Heart right ventricle (tissue), 16 donors: ENCODE results near the gene ALDH3B2. TPM values are rescaled to one million over a fixed set of nuclear protein-coding genes. Genes with fewer than 3 reads are reported as not detected.

ENCODE experiments used
- ATAC-seq, 8 donors: fragments of 200-7000 bp; cut with Tn5 transposase; one replicate each; pipeline ENCODE4 v1.9.1; 2020; ENCODE audit warnings: mild to moderate bottlenecking in 8 of 8, moderate library complexity in 8 of 8, moderate number of reproducible peaks in 1 of 8
- DNase-seq, 2 donors: peaks; one replicate each; pipeline ENCODE4 v3.0.0-alpha.2; 2020
- H3K27ac ChIP-seq, 10 donors: fragments of 200-600 bp; sonication (generic) in 2 of 10; one replicate each; pipeline versions ENCODE4 v1.5.0 to v1.8.0; 2020 to 2022; ENCODE audit warnings: mild to moderate bottlenecking in 3 of 10
- H3K27me3 ChIP-seq, 7 donors: fragments of 200-600 bp; one replicate each; pipeline ENCODE4 v1.8.0; 2021 to 2022; ENCODE audit warnings: mild to moderate bottlenecking in 2 of 7
- H3K36me3 ChIP-seq, 9 donors: fragments of 200-600 bp; sonication (generic) in 1 of 9; one replicate each; pipeline versions ENCODE4 v1.5.0 to v1.8.0; 2020 to 2022; ENCODE audit warnings: mild to moderate bottlenecking in 2 of 9
- H3K4me1 ChIP-seq, 9 donors: fragments of 200-600 bp; sonication (generic) in 1 of 9; one replicate each; pipeline versions ENCODE4 v1.5.0 to v1.8.0; 2020 to 2022; ENCODE audit warnings: mild to moderate bottlenecking in 4 of 9
- H3K4me3 ChIP-seq, 10 donors: fragments of 200-600 bp; sonication (generic) in 2 of 10; one replicate each; pipeline versions ENCODE4 v1.5.0 to v1.8.0; 2020 to 2022; ENCODE audit warnings: mild to moderate bottlenecking in 7 of 10, moderate library complexity in 2 of 10
- H3K9me3 ChIP-seq, 11 donors: fragments of 200-600 bp in 10 of 11; sonication (generic) in 2 of 11; one replicate each; pipeline versions ENCODE4 v1.5.0 to v1.8.0; 2013 to 2022; ENCODE audit warnings: mild to moderate bottlenecking in 2 of 11, control low read depth in 1 of 11, moderate library complexity in 1 of 11
- WGBS, 2 donors: extraction: QIAGEN DNeasy Blood & Tissue Kit; methylation state at CpG; one replicate each; pipeline ENCODE4 v1.1.7; 2013; ENCODE audit warnings: inconsistent platforms in 1 of 2; 5-methylcytosine and 5-hydroxymethylcytosine counted together
- intact Hi-C, 10 donors: fragments of 100-400 bp; cut with DNase I; formaldehyde crosslinking; loops; one replicate each; pipeline versions ENCODE4 v1.11.1 to v1.14.2; 2022
- polyA plus RNA-seq, 2 donors: library from polyadenylated mRNA; stranded (reverse); fragments of 200-250 nt; gene quantifications; one replicate each; pipeline ENCODE4 v1.2.3, GENCODE V29; 2013
- total RNA-seq, 10 donors: library from RNA; stranded (reverse); fragmentation: NEBNext Ultra II Directional in 3 of 10; extraction: Animal tissue kit (Norgen Biotek cat#: 25700) in 3 of 10; gene quantifications; one replicate each; pipeline versions ENCODE4 v1.2.1 to v1.2.4, GENCODE V29; 2021 to 2023
- TF ChIP-seq, protein P1 (sequence below), 9 donors: fragments of 200-600 bp; sonication (generic) in 2 of 9; IDR thresholded peaks; one replicate each; pipeline versions ENCODE4 v1.5.0 to v1.8.0; 2021 to 2022; ENCODE audit warnings: antibody characterized with exemption in 9 of 9, mild to moderate bottlenecking in 5 of 9, moderate library complexity in 1 of 9
- donor health status: Arrhythmogenic right ventricular cardiomyopathy.
- donor health status: ischemic (EF 13 %, LVEDD 7.1; RV severe dilation, severe dysfunction).
- donor health status: healthy with polysubstance abuse.
- donor health status: DM: no; HTN: yes; CAD: no.
- donor health status: DM: no; HTN: no; CAD: no.
- donor health status: ischemic (EF 25% LVEDD 6.9; RV normal size, moderate dysfunction).
- donor health status: ischemic (EF 25% LVEDD 5.7; RV mildly dilated, moderate dysfunction).
- donor health status: healthy.
- donor health status: DM: yes; HTN: yes; CAD: no.
- donor health status: Ischemic cardiomyopathy.
- donor health status: ischemic (EF 35%, LVEDD 5.7; RV mildly dilated, moderate dysfunction).
- donor health status: nonischemic (EF 11% LVEDD 7.7; RV severe dilation, severe dysfunction).
- donor health status: DM: yes; HTN: yes; CAD: no.
- donor health status: PGD.
- donor health status: ischemic (EF 29% LVEDD 5.4; RV normal size, mild dysfunction).
- donor health status: nonischemic (EF 23%, LVEDD 6.1; RV moderate dilation, normal function).

ALDH3B2 gene
- total and polyA plus RNA-seq, 12 donors, result 0.03 TPM; not detected in 11

DNA sequence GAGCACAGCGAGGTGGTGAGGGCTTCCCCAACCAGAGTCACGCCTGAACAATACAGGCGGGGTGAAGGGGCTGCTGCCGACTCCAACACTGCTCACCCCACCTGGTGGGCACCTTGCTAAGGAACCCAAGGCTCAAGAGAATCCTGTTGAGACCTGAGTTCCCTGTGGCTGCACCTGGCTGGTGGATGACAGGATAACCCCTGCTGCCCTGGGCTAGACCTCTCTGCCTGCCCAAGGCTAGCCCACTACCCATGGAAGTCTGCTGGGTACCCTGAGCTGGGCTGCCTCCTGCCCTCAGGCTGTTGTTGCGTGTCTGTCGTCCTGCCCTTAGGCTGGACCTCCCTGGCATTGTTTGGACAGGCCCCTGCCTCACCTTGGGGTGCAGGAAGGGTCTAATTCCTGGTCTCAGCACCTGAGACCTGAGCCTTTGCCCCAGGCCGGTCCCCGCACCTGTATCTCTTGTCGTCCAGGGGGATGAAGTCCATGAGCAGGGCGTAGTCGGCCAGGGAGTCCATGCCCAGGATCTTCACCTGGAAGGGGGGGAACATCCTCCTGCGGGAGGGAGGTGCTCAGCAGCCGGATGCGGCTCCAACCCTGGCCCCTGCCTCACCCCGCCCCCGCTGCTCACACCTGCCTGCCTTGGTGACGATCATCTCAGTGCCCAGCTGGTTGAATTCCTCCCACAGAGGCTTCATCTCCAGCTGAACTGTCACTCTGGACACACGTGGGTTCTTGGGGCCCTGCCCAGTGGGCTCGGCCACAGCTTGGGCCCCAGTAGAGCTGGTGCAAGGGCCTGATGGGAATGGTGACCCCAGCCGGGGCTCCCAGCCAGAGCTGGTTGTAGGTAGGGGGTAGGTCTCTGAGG is 39.8 kb downstream of the ALDH3B2 start:
- intact Hi-C loops, result loop anchor here in 1 of 10 donors (10.0 kb wide), 1 partner anchor 170 kb away; no protein-coding TSS in a partner anchor
- DNase-seq, result peak in 1 of 2 donors; percentile 8

DNA sequence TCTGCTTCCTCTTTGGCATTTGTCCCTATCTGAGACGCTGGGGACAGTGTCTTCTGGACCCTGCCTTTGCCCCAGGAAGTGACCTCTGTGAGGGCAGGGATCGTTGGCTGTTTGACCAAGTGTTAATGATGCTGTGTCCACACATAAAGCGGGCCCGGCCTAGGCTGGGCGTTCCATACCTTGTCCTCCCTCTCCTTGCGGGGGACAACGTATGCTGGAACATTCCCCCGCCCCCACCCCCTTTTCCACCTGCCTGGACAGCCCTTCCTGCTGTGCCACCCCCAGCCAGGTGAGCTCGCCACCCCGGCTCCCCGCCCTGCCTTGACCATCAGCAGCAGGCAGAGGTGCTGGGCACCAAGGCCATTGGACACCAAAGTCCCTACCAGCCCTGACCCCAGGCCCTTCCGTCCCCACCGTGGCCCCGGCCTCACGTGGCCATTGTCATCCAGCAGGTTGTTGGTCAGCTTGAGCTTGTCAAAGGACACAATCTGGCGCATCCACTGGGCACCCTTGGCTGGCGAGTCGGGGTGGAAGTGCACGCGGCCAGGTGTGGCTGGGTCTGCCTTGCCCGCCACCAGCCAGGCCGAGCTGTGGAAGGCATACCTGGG is 40.6 kb downstream of the ALDH3B2 start:
- Histone ChIP-seq H3K4me3 (no peak overlapping the region), H3K9me3 (no peaks in the 10 kb centered on the region), H3K36me3 (no peaks in the 10 kb centered on the region), H3K27ac (no peak overlapping the region), H3K27me3 (peaks cover 0 to 3% (median 0%) of the 10 kb centered on the region in 7 donors), H3K4me1 (peaks cover 0 to 20% (median 14%) of the 10 kb centered on the region in 9 donors)
- 83 to 85% methylated on average over 22 of the region's 22 CpGs for WGBS, 2 donors
- TF ChIP-seq, protein P1, sequence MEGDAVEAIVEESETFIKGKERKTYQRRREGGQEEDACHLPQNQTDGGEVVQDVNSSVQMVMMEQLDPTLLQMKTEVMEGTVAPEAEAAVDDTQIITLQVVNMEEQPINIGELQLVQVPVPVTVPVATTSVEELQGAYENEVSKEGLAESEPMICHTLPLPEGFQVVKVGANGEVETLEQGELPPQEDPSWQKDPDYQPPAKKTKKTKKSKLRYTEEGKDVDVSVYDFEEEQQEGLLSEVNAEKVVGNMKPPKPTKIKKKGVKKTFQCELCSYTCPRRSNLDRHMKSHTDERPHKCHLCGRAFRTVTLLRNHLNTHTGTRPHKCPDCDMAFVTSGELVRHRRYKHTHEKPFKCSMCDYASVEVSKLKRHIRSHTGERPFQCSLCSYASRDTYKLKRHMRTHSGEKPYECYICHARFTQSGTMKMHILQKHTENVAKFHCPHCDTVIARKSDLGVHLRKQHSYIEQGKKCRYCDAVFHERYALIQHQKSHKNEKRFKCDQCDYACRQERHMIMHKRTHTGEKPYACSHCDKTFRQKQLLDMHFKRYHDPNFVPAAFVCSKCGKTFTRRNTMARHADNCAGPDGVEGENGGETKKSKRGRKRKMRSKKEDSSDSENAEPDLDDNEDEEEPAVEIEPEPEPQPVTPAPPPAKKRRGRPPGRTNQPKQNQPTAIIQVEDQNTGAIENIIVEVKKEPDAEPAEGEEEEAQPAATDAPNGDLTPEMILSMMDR (IDR thresholded peaks at IDR 0.05), result no peak
- DNase-seq, result peak in 1 of 2 donors; percentile 9
- intact Hi-C loops, result loop anchor here in 1 of 10 donors (10.0 kb wide), 1 partner anchor 171 kb away; no protein-coding TSS in a partner anchor
- ATAC-seq, result no peak

More for the DNA sequence above, 39.8 kb downstream of the ALDH3B2 start:
- Histone ChIP-seq H3K4me3 (no peak overlapping the region), H3K36me3 (no peaks in the 10 kb centered on the region), H3K9me3 (no peaks in the 10 kb centered on the region), H3K27ac (no peak overlapping the region), H3K4me1 (peaks cover 0 to 13% (median 7%) of the 10 kb centered on the region in 9 donors), H3K27me3 (peaks cover 0 to 10% (median 6%) of the 10 kb centered on the region in 7 donors)
- WGBS, 2 donors, result 80 to 82% methylated on average over 20 of the region's 20 CpGs
- TF ChIP-seq, protein P1 (IDR thresholded peaks at IDR 0.05), result no peak
- no peak for ATAC-seq

DNA sequence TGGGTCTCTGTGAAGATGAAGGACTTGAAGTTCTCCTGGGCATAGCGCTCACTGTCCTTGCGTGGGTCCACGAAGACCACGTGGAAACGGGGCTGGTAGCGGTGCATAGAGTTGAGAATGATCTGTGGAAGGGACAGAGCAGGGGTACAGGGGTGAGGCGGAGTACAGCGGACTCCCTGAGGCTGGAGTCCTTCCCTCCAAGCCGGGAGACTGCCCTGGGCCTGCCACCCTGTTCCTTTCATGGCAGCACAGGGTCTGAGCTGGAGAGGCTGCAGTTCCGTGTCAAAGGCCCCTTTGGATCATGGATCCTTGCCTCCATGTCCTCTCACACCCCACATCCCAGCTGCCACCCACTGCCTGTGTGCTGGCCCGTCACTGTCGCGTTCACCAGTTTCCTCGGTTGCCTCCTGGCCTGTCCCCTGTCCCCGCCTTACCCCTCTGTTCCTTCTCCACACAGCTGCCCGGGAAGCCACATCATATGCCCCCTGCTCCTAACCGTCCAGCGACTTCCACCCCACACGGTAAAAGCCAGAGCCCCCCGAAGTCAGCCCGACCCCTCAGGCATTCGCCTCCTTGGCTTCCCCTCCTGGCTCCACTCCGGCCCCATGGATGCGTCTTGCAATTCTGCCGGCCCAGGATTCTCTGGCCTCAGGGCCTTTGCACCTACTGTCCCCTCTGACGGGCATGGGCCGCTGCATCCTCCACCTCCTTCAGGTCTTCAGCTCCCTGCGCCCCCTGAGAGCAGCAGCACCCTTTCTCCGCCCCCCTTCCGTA is 41.3 kb downstream of the ALDH3B2 start:
- ATAC-seq, result no peak
- intact Hi-C loops, result loop anchor here in 1 of 10 donors (10.0 kb wide), 1 partner anchor 172 kb away; no protein-coding TSS in a partner anchor
- H3K27me3 ChIP-seq, result no peaks in the 10 kb centered on the region
- peak in 1 of 2 donors; percentile 8 for DNase-seq
- H3K4me3 ChIP-seq, result no peak overlapping the region
- peaks cover 0 to 27% (median 19%) of the 10 kb centered on the region in 9 donors for H3K4me1 ChIP-seq
- TF ChIP-seq, protein P1 (IDR thresholded peaks at IDR 0.05), result no peak
- H3K9me3 ChIP-seq, result no peaks in the 10 kb centered on the region
- WGBS, 2 donors, result 90 to 94% methylated on average over 30 of the region's 30 CpGs
- H3K36me3 ChIP-seq, result no peaks in the 10 kb centered on the region
- H3K27ac ChIP-seq, result peak overlapping the region in 1 of 10 donors; percentile 31
